ENCODE data around the gene ARMC9.
"Not testable (repeated sequence)": the region's sequence is repeated elsewhere in the genome, so short reads cannot be mapped to it uniquely, and the experiment has no call there.

ARMC9 gene

GRCh38 chr2:231343988-231344387 lies 145.6 kb downstream of the ARMC9 start:
- no peak for DNase-seq

- DNase-seq: no peak
Measured at GRCh38 chr2:231344851-231345250, 146.4 kb downstream of the ARMC9 start.

GRCh38 chr2:231347081-231347480 lies 148.7 kb downstream of the ARMC9 start:
- DNase-seq: peak; percentile 17

- no peak for DNase-seq
Measured at GRCh38 chr2:231347638-231348037, 149.2 kb downstream of the ARMC9 start.

GRCh38 chr2:231348173-231348572 lies 149.7 kb downstream of the ARMC9 start:
- DNase-seq: no peak

GRCh38 chr2:231348704-231349373 lies 150.4 kb downstream of the ARMC9 start:
- DNase-seq: no peak

GRCh38 chr2:231349374-231349735 lies 150.9 kb downstream of the ARMC9 start:
- not testable (repeated sequence) for DNase-seq

GRCh38 chr2:231351648-231352047 lies 153.2 kb downstream of the ARMC9 start:
- DNase-seq: no peak

- DNase-seq: no peak
Measured at GRCh38 chr2:231353469-231353868, 155.0 kb downstream of the ARMC9 start.

- DNase-seq: no peak
Measured at GRCh38 chr2:231355508-231356465, 157.4 kb downstream of the ARMC9 start.

- DNase-seq: no peak
Measured at GRCh38 chr2:231356466-231356844, 158.0 kb downstream of the ARMC9 start.

- DNase-seq: no peak
Measured at GRCh38 chr2:231357048-231357447, 158.6 kb downstream of the ARMC9 start.

GRCh38 chr2:231357931-231358330 lies 159.5 kb downstream of the ARMC9 start:
- no peak for DNase-seq

GRCh38 chr2:231359441-231359840 lies 161.0 kb downstream of the ARMC9 start:
- no peak for DNase-seq

- DNase-seq: peak; percentile 78
Measured at GRCh38 chr2:231359948-231360347, 161.5 kb downstream of the ARMC9 start.

GRCh38 chr2:231360401-231360800 lies 162.0 kb downstream of the ARMC9 start:
- DNase-seq: peak; percentile 27

GRCh38 chr2:231360881-231361371 lies 162.5 kb downstream of the ARMC9 start:
- no peak for DNase-seq

- no peak for DNase-seq
Measured at GRCh38 chr2:231361701-231362554, 163.5 kb downstream of the ARMC9 start.

GRCh38 chr2:231362555-231363184 lies 164.2 kb downstream of the ARMC9 start:
- no peak for DNase-seq

GRCh38 chr2:231364061-231364460 lies 165.6 kb downstream of the ARMC9 start:
- no peak for DNase-seq

- DNase-seq: peak; percentile 47
Measured at GRCh38 chr2:231364961-231365810, 166.8 kb downstream of the ARMC9 start.

GRCh38 chr2:231367178-231367577 lies 168.7 kb downstream of the ARMC9 start:
- no peak for DNase-seq
